Stimulated activated effector memory CD8-positive, alpha-beta T cell treated with anti-CD3 and anti-CD28 coated beads, Interleukin-12 subunit alpha, Interleukin-12 subunit beta, amount 100 ng/mL, for 72 hours (primary cell): ENCODE results near the gene CEP131.

Experiments used
- ATAC-seq: fragments of 150-1000 bp; cut with Tn5 transposase; 2 replicates; pipeline ENCODE4 v1.10.0; 2021
- DNase-seq, 2 donors: peaks; one replicate each; pipeline ENCODE4 v3.0.0; 2021 to 2022; ENCODE audit warnings: low spot score in 2 of 2
- H3K27ac Mint-ChIP-seq: one replicate; pipeline ENCODE4 v1.8.0; 2022; ENCODE audit warnings: mild to moderate bottlenecking, mixed read lengths
- H3K36me3 Mint-ChIP-seq: one replicate; pipeline ENCODE4 v1.8.0; 2022; ENCODE audit warnings: mild to moderate bottlenecking, mixed read lengths
- H3K4me1 Mint-ChIP-seq: one replicate; pipeline ENCODE4 v1.8.0; 2022; ENCODE audit warnings: mixed read lengths
- H3K4me3 Mint-ChIP-seq: one replicate; pipeline ENCODE4 v1.8.0; 2022; ENCODE audit warnings: mild to moderate bottlenecking, mixed read lengths
- H3K9me3 Mint-ChIP-seq: one replicate; pipeline ENCODE4 v1.8.0; 2022; ENCODE audit warnings: mixed read lengths

The CEP131 gene

DNA sequence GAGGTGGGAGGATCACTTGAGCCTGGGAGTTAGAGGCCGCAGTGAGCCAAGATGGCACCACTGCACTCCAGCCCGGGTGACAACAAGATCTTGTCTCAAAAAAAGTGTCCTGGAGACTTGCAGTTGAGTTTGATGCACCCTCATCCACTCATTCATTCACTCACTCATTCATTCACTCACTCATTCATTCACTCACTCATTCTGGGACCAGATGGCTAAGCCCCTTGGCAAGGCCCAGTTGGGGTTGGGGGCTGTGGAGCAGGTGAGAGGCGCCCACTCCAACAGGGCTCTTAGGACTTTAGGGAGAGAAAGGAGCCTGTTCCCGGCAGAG lies 55.6 kb downstream of the CEP131 start:
- Mint-ChIP-seq H3K4me3 (peak overlapping the region; percentile 10), H3K27ac (no peak overlapping the region), H3K36me3 (no peaks in the 10 kb centered on the region), H3K9me3 (no peaks in the 10 kb centered on the region), H3K4me1 (no peaks in the 10 kb centered on the region)
- no peak for ATAC-seq
- DNase-seq: no peak

DNA sequence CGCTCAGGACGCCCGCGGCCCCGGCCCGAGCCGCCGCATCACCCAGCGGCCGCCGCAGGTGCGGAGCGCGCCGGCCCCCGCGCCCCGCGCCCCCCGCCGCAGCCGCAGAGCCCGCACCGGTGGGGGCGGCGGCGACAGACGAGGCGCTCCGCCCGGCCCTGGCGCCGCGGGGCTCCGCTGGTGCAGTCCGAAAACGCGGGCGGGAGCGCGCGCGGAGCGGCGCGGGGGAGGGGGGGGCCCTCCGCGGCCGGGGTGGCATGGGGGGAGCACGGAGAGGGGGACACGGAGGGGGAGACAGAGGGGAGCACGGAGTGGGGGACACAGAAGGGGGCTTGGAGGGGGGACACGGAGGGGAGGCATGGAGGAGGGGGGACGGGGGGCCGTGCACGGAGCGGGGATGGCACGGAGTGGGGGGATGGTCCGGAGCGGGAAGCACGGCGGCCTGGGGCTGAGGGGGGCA lies 56.7 kb downstream of the CEP131 start, which contains the start of gene AATK:
AATK (minus strand) TSS at position 189 of the 460 bp plus-strand sequence. CDS start 229 bp downstream, outside the sequence.
- DNase-seq (no peak), ATAC-seq (no peak)
- no peaks in the 10 kb centered on the region for H3K36me3 Mint-ChIP-seq
- H3K4me3 Mint-ChIP-seq: peak within 1 kb of the TSS; percentile 50
- H3K4me1 Mint-ChIP-seq: peaks cover 4% of the 10 kb centered on the region
- H3K27ac Mint-ChIP-seq: no peak within 1 kb of the TSS
- no peaks in the 10 kb centered on the region for H3K9me3 Mint-ChIP-seq

DNA sequence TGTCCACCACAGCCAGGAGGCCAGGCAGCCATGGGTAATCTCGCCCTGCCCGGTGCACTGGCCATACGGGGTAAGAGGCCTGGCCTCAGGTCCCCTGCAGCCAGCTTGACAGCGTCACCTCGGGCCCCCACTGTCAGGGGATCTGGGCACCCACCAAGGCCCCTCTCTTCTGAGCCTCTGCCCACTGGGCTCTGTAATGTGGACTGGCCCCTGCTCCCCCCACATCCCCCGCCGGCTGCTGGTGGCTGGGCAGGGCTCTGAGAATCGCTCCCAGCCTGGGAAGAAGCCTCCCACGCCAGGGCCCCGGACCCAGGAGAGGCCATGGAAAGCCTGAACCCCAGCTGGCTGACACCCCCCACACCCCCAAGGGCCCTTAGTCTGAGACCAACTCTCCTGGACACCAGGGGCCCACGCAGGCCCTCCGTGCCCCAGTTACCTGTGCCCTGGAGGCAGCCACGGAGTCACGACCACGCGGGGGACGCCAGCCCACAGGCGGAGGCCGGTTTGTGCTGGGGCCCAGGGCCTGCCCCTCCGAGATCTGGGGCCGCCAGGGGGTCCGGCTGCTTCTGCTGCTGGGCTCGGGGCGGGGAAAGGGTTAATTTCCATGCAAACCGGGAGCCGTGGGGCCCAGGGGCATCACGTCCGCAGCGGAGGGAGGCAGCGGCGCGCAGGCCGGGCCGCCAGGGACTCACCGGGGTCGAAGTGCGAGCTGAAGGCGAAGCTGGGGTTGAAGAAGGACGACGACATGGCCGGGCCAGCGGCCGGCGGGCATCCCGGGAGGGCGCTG lies 57.3 kb downstream of the CEP131 start, which contains the start of gene PVALEF:
PVALEF (plus strand) TSS at position 262 of the 787 bp plus-strand sequence. CDS start 15,720 bp downstream, outside the sequence.
- Mint-ChIP-seq H3K9me3 (no peaks in the 10 kb centered on the region), H3K4me1 (peaks cover 6% of the 10 kb centered on the region)
- ATAC-seq: no peak

DNA sequence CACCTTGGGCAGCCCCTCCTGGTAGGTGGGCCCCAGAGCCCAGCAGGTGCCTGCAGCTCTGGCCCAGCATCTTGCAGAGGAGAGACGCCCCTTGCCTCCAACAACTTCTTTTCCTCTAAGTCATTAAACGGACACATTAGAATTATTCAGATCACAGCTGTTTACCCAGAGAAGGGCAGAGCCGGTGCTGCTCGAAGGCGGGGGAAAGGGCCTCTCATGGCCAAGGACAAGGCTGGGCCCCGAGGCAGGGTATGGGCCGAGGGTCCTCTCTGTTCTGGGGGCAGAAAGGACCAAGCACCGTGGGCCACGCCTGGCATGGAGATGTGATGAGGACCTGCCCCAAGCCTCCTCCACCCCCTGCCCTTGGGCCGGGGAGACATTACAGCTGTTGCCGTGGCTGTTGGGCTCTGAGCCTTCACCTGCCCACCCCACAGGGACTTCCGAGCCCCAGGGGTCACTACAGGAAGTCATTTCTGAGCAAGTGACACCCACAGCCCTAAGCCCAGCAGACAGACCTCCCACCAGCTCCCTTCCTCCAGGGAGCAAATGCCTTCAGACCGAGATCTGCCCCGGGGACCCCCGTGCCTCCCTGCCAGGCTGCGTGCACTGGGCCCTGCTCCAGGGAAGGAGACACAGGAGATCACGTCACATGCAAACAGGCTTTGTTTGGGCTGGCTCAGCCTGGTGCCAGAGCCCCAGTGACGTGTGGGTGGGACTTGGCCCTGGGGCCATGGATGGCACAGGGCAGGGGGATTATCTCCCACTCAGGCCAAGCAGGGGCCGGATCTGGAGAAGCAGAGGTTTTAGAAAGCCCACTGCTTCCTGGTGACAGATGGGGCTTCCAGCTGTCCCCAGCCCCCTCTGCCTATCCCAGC lies 58.2 kb downstream of the CEP131 start:
- no peaks in the 10 kb centered on the region for H3K36me3 Mint-ChIP-seq
- H3K27ac Mint-ChIP-seq: no peak overlapping the region
- H3K4me1 Mint-ChIP-seq: peaks cover 6% of the 10 kb centered on the region
- DNase-seq (no peak), ATAC-seq (no peak)
- no peaks in the 10 kb centered on the region for H3K9me3 Mint-ChIP-seq
- H3K4me3 Mint-ChIP-seq: peak overlapping the region; percentile 50

More for the DNA sequence above, 57.3 kb downstream of the CEP131 start, which contains the start of gene PVALEF:
- no peak for DNase-seq
- no peak within 1 kb of the TSS for H3K27ac Mint-ChIP-seq
- H3K4me3 Mint-ChIP-seq: peak within 1 kb of the TSS; percentile 50
- H3K36me3 Mint-ChIP-seq: no peaks in the 10 kb centered on the region

DNA sequence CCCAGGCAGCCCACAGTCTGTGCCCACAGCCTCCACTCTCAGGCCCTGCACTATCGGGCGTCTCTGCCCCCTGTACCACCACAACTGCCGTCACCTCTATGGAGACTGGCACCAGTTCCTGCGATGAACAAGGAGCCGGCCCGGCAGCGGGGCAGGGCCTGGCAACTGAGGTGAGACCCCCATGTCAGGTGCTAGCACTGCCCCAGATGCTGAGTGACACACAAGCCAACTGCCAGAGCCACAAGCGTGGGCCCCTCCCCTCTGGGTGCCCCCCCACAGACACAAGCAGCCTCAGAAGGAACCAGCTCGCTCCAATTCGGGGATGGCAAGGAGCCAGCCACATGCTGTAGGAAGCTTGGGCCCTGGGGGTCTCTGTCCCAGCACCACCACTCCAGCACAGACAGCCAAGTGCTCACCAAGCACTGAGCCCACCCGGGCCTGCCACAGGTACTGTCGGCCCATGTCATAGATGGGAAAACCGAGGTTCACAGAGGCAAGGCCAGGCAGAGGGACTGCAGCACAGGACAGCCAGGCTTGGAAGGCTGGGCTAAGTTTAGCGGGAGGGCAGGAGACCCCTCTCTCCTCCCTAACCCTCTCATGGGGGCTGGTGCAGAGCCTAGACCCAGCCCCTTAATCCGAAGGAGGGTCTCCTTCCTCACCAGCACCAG lies 58.9 kb downstream of the CEP131 start:
- no peak overlapping the region for H3K4me3 Mint-ChIP-seq
- peaks cover 6% of the 10 kb centered on the region for H3K4me1 Mint-ChIP-seq
- no peaks in the 10 kb centered on the region for H3K9me3 Mint-ChIP-seq
- no peak overlapping the region for H3K27ac Mint-ChIP-seq
- DNase-seq (no peak), ATAC-seq (no peak)
- H3K36me3 Mint-ChIP-seq: no peaks in the 10 kb centered on the region

DNA sequence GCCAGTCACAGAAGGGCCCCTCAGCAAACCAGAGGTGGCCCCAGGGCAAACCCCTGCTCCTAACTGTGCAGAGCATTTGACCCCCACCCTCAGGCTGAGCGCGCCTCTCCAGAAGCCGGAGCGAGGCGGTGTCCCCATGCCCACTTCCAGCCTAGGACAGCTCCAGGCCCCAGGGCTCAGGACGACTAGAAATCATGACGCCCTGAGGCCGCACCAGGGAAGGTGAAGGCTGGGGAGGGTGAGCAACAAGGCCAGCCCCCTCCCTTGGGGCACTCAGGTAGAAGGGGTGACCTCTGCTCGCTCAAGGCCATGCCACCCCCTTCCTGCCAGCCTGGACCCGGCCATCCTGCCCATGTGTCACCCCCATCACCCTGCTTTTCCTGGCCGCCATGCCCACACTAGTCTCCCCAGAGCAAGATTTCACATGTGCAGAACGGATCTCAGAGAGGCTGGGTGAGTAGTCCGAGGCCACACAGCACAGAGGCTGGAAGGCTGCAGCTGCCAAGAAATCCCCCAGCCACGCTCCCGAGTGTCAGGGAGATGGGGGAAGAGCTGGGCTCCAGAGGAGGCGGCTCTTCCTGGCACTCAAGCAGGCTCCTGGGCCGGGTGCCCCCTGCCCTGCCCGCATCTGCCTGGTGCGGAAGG lies 59.6 kb downstream of the CEP131 start:
- no peak for ATAC-seq
- H3K27ac Mint-ChIP-seq: no peak overlapping the region
- peaks cover 6% of the 10 kb centered on the region for H3K4me1 Mint-ChIP-seq

DNA sequence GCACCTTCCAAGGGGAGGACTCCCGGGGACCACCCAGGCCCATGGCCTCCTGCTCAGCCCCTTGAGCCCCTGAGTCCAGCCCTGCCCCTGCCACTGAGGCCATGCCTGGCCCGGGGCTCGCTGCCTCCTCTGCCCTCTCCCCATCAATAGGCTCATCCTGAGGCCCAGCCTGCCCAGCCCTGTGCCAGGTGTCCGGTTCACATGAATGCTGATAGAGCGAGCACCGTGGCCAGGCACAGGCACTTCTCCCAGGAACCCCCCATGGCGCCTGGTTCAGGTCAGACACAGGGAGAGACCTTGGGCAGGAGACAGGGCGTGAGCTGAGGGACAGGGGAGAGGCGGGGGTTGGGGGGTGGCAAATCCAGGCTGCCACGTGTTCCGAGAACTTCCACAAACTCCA lies 60.3 kb downstream of the CEP131 start:
- Mint-ChIP-seq H3K4me3 (no peak overlapping the region), H3K4me1 (peaks cover 6% of the 10 kb centered on the region), H3K36me3 (no peaks in the 10 kb centered on the region), H3K27ac (no peak overlapping the region), H3K9me3 (no peaks in the 10 kb centered on the region)
- DNase-seq (no peak), ATAC-seq (no peak)

More for the DNA sequence above, 59.6 kb downstream of the CEP131 start:
- no peak for DNase-seq
- Mint-ChIP-seq H3K36me3 (no peaks in the 10 kb centered on the region), H3K4me3 (no peak overlapping the region), H3K9me3 (no peaks in the 10 kb centered on the region)

DNA sequence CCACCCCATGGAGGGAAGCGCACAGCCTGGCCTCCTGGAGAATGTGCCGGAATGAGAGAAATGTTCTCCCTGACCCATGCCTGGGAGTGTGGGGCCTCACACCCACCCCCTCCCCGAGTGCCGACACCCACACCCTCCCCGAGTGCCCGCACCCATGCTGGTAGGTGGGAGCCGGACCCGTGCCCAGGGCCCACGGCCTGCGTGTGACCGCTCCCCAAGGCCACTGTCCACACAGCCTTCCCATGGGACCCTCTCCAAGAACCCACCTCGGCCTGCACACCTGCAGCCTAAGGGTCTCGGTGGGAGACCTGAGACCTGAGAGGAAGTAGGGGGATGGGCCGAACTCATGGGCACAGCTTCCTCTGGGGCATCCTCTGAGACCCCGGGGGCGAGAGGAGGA lies 60.8 kb downstream of the CEP131 start:
- no peak overlapping the region for H3K4me3 Mint-ChIP-seq
- H3K27ac Mint-ChIP-seq: no peak overlapping the region
- H3K4me1 Mint-ChIP-seq: peaks cover 6% of the 10 kb centered on the region
- H3K9me3 Mint-ChIP-seq: no peaks in the 10 kb centered on the region
- no peaks in the 10 kb centered on the region for H3K36me3 Mint-ChIP-seq
- DNase-seq: no peak
- no peak for ATAC-seq

DNA sequence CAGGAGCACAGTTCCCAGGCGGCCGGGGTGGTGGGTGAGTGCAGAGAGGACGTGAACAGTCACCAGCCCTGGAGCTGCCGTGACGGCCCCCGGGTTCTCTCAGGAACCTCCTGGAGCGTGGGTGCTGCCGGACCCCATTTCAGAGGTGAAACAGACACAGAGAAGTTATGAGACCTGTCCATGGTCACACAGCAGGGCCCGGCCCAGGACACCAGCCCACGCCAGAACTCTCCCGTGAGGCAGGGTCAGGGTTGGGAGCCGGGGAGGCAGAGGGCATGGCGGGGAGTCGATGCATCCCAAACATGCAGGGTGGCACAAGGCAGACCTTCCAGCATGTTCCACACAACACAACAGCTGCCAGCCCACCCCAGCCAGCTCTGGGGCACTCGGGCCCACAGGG lies 61.2 kb downstream of the CEP131 start:
- ATAC-seq (no peak), DNase-seq (no peak)
- Mint-ChIP-seq H3K4me1 (peaks cover 6% of the 10 kb centered on the region), H3K9me3 (no peaks in the 10 kb centered on the region), H3K4me3 (no peak overlapping the region), H3K36me3 (no peaks in the 10 kb centered on the region), H3K27ac (no peak overlapping the region)

DNA sequence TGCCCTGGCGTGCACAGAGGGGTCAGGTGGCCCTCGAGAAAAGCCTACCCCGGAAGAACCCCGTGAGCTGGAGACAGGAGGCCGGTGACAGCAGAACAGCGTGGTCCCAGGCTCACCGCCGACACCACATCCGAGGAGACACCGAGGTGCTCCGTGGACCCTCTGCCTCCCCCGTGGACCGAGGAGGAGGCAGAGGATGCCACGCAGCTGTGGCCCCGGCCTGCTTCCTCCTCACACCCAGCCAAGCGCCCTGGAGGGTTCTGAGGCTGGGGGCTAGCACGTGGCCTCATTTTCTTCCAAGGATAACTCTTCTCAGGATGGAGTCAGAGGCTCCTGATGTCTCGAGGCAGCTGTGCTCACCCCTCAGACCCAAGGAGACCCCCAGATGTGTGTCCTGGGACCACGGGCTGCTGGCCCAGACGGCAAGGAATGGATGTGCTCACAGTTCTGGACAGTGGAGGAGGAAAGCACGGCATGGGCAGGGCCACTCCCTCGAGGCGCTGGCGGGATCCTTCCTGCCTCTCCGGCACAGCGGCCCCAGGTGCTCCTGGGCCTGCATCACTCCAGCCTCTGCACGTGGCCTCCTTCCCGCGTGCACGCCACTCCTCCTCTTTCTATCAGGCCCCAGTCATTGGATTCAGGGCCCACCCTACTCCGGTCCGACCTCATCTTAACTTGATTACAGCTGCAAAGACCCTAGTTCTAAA lies 61.9 kb downstream of the CEP131 start:
- Mint-ChIP-seq H3K36me3 (no peaks in the 10 kb centered on the region), H3K4me3 (peak overlapping the region; percentile 7), H3K4me1 (peaks cover 6% of the 10 kb centered on the region), H3K27ac (peak overlapping the region; percentile 67), H3K9me3 (no peaks in the 10 kb centered on the region)
- DNase-seq (no peak), ATAC-seq (no peak)

DNA sequence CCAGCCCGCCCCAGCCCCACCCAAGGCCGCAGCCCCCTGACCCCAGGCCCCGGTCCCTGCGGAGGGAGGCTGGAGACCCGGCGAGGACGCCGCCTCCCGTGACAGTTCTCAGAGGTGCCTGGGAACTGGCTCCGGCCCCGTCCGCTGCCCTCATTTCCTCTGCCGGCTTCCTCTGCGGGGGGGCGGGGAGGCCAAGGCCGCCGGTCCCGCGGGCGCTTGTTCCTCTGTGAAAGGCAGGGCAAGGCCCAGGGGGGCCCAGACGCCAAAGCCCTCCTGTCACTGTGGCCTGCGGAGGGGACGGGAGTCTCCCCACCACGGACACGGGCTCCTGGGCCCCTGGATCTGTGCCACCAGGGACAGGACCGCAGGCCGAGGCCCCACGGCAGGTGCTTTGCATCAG lies 62.5 kb downstream of the CEP131 start:
- DNase-seq (no peak), ATAC-seq (peak; percentile 24)
- peak overlapping the region; percentile 67 for H3K27ac Mint-ChIP-seq
- no peaks in the 10 kb centered on the region for H3K36me3 Mint-ChIP-seq
- peaks cover 6% of the 10 kb centered on the region for H3K4me1 Mint-ChIP-seq
- peak overlapping the region; percentile 7 for H3K4me3 Mint-ChIP-seq
- no peaks in the 10 kb centered on the region for H3K9me3 Mint-ChIP-seq

DNA sequence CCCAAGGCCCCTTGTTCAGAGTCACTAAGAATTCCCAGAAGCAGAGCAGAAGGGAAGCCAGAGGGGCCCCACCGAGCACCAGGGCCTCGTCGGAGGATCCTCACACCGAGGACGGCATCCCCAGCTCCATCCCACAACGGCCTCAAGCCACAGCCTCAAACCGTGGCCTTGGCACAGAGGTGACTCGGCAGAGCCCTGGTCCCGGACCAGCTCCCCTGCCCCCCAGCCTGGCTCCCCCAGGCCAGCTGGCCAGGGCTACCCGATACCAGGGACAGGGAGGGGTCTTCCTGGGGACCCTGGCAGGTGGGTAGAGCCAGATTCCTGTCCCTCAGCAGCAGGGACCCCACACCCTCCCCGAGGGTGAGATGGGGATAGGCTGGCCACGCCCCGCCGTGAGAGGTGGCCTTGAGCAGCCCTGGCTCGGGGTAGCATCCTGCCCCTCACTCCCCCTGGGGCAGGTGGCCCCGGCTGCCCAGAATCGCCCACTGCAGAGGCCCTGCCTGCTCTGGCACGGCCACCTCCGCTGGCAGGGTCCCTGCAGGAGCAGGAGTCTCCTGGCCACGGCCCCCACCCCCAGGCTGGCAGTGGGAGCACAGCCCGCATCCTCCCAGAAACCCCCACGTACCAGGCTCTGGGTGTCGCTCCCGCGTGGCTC lies 63.0 kb downstream of the CEP131 start:
- ATAC-seq (no peak), DNase-seq (no peak)
- H3K9me3 Mint-ChIP-seq: no peaks in the 10 kb centered on the region
- H3K4me1 Mint-ChIP-seq: peaks cover 6% of the 10 kb centered on the region
- no peak overlapping the region for H3K4me3 Mint-ChIP-seq
- no peaks in the 10 kb centered on the region for H3K36me3 Mint-ChIP-seq
- H3K27ac Mint-ChIP-seq: peak overlapping the region; percentile 67

DNA sequence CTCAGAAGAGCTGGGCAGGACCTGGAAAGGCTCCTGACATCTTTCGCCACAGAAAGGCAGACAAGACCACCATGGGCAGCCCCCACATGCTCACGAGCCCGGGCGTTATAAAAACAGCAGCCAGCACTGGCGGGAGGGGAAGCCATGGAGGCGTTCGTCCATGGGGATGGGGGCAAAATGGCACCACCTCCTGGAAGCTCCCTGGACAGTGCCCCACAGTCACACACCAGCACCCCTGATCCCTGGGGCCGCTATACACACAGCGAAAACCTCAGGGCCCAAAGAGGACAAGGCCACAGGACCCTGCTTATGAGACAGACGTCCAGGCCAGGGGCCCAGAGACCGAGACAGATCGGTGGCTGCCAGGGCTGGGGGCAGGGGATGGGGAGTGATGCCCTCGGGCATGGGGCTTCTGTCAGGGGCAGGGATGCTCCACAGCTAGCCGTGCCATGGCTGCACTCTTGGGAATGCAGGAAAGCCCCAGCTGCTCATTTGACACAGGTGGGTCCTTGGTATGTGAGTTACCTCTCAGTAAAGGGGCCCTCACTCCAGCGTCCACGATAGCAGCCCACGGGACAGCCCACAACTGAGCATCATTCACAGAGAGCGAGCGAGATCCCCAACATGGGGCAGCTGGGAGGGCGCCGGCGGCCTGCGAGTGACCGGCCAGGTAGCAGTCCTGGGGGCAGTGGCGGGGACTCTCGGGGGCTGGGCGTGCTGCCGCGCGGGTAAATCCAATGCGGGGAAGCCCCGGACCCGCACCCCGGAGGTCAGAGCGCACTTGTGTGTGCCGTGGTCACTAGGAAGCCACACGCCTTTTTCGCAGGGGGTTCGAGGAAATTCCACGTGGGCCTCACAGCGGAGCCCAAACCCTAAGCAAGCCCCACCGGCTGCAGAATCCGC lies 63.8 kb downstream of the CEP131 start:
- DNase-seq (no peak), ATAC-seq (no peak)
- H3K4me1 Mint-ChIP-seq: peaks cover 6% of the 10 kb centered on the region
- H3K27ac Mint-ChIP-seq: no peak overlapping the region
- H3K36me3 Mint-ChIP-seq: no peaks in the 10 kb centered on the region
- H3K9me3 Mint-ChIP-seq: no peaks in the 10 kb centered on the region
- no peak overlapping the region for H3K4me3 Mint-ChIP-seq
